Femur (tissue), 1 donor: Measurements from ENCODE around the gene WLS.
A peak's percentile ranks its signal among the peaks of the same experiment; 100 is the strongest.
"Not testable (repeated sequence)": the region's sequence is repeated elsewhere in the genome, so short reads cannot be mapped to it uniquely, and the experiment has no call there.

Source experiments
- DNase-seq: peaks from one replicate; pipeline ENCODE4 v3.0.0-alpha.2; 2017

WLS gene

DNA sequence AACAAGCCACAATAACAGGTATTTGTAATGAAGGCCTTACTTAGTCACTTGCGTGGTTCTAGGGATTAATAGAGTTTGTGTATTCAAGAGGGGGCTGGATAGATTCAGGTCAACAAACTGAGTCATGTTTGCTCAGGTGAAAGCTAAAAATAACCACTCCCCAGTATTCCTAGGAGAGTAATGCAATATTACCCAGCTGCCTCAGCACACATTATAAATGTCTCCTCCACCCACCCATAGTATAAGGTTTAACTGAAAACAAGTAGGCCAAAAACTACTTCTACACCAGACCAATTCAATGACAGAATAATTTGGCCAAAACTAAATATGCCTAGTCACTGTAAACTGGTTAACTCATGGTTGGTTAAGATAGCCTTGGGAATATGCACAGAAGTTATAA lies 34.4 kb downstream of the WLS start:
- DNase-seq, result no peak

DNA sequence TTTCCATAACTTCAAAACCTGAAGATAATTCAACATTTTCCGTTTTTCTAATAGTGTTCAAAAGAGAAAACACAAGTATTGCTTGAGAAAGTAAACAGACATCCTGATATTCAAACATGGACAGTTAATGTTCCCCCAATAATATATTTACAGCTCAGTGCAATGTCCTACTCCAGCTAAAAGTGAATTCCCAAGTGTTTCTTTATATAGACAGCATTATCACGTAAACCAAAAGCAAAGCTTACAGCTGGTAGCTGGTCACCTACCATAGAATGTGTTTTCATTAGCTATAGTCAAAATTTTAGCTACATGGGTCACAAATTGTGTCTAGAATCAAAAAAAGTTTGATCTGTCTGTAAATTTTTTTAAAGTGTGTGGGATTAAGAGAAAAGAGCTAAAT lies 34.9 kb downstream of the WLS start:
- no peak for DNase-seq

DNA sequence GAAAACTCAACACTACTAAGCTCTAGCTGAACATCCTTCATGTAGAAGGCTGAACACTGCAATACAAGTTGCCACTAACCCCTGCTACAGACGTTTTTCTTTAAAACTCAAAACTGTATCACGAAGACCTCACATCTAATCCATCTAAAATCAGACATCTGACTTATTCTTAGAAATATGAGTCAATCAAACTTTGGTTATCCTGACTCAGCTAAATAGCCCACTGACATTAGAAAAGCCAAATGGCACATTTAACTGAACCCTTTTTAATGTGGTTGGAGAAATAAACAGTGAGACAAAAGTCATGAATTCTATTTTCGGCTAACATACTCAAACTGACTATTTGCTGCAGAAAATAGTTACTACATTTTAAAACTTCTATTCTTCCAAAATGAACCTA lies 35.6 kb downstream of the WLS start:
- no peak for DNase-seq

DNA sequence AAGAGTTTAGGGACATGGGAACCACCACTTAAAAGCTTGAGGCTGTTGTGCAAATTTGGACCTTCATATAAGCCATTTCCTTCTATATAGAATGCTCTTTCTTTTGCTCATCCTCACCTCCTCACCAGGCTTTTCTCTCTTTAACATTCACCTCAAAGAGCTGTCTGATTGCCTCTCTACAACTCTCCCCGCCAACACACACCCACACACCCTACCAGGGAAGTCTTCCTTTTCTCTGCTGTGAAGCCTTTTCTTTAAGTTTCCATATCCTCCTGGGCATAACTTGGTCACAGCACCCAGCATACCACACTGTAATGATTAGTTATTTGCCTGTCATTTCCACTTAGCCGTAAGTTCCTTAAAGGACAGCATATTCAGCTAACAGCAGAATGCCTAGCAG lies 40.6 kb downstream of the WLS start:
- no peak for DNase-seq

DNA sequence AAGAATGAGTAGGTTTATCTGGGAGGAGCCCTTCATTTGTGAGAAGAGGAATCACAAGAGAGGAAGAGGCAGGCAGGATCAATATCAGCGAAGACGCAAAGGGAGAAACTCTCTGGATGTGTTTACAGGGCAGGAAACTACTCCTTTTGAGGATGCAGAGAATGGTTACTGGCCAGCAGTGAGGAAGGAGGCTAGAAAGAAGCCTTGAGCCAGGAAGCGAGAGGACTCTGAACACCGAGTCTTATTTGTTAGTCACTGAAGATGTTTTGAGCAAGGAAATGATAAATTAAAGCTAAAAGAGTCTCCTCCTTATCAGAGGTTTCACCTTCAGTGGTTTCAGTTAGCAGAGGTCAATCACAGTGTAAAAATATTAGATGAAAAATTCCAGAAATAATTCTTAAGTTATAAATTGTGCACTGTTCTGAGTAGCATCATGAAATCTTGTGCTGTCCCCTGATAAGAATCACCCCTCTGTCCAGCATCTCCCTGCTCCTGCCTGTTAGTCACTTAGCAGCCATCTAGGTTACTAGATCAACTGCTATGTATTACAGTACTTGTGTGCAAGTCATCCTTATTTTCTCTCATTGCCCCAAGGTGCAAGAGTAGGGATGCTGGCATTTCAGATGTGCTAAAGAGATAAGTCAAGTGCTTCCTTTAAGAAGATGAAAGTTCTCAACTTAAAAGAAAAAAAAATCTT lies 43.5 kb downstream of the WLS start:
- no peak for DNase-seq

DNA sequence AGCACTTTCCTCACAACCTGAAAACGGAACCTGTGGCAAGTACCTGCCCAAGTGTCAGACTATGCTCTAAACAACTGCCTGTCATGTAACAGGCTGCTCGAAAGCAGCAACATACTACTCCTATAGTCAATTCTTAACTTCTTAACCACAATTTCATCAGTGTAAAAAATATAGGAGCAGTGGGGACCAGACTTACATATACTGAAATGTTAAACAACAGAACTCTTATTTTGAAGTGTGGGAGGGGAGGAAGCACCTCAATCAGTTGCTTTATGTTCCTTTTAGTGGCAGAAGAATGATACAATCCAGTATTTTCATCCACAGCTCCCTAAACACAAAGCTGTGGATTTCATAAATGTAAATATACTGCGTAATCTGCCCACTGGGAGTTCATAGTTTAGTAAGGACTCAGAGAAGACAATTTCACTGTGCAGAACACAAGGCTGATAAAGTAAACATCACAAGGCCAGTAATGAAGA lies 44.2 kb downstream of the WLS start:
- DNase-seq, result no peak

DNA sequence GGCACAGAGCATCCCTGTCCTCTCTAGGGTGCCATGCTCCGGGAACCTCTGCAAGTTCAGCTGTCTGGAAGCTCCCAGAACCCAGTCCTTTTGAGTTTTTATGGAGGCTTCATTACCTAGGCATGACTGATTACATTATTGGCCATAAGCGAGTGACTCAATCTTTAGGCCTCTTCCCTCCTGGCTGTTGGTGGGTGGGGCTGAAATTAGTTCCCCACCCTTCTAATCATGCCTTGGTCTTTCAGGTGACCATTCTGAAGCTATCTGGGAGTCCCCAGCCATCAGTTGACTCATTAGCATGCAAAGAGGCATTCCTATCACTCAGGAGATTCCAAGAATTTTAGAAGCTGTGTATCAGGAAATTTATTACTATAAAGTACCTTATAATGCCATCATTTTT lies 46.6 kb downstream of the WLS start:
- no peak for DNase-seq

DNA sequence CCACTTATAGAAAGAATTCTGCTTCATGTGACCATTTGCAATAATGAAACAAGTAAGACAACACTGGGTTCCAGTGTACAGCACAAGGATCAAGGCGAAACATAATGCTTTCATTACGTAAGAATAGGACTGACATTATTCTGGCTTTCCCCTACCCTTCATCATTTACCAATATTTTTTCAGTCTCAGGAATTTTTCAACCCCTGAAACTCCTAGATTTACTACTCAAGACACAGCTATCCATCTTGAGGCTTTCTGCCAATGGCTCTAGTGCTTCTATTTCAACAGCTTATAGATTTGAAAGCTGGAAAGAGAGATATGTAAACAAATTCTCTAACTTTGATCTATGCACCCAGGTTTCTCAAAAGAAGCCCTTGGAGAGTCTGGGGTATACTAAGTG lies 48.4 kb downstream of the WLS start:
- no peak for DNase-seq

DNA sequence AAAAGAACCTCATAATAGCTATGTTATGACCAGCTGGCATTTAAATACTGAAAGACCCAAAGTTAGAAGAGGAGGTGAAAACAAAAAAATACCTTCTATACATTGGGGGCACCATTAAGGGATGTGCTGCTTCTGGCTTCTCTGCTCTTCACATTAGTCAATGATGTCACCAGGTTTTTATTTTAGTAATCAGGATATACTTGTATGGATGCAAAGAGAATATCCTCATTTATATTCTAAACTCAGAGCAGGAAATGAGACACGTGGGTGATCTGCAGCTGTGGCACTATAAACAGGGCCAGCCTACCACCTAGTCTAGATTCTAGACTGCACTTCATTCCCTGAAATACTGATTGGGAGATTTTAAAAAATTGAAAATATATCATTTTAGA lies 51.2 kb downstream of the WLS start:
- no peak for DNase-seq

DNA sequence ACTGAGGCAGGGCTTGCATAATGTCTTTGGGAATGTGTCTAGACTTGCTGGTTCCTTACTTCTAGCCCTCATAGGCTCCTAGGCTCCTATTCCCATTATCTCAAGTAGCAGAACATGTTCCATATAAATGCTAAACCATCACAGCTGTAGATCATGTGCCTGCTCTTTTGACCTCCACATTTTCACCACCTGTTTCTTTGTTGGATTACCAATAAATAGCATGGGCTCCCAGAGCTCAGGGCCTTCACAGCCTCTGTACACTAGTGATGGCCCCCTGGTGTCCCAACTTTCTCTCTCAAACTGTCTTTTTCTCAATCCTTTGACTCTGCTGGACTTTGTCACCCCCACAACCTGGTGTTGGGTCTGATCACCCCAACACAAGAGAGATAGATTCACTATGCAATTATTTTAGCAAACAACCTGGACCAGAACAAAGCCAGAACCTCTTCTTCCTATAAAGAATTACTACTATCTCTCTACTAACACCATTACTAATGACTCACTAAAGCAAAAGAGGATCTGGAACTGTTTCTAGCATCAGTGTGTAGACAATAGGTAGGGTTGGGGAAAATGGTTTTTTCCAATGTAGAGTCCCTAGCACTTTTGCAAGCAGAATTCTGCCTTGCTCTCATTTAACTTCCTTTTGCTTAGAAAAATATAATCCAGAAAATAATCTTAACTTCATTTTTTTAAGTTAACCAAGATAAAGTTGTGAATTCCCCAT lies 51.7 kb downstream of the WLS start:
- DNase-seq, result no peak

DNA sequence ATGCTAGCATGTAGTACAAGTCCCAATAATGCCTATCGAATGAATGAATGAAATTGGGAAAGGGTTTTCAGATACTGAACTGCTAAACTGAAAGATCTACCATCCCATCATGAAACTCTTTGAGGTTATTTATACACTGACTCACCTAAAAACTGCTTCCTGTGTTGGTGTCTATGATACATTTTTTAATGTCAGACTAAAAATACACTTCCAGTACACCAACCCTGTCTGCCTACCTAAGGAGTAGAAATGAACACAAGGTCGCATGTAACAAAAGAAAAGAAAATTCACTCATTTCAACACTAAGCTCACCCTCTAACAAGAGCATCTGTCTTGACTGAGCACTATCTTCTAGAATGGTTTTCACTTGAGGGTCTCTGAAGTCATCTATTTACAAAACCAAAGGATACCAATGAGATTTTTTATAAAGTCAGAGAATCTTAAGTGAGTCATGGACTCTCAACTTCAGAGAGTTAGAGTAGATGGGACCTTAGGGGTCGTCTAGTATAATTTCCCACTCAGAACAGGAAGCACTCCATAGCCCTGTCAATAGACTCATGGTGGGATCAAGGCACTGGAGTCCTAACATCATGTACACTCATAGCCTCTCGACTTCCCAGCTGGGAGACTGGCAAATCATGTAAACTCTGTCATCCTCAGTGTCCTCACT lies 53.4 kb downstream of the WLS start:
- no peak for DNase-seq

DNA sequence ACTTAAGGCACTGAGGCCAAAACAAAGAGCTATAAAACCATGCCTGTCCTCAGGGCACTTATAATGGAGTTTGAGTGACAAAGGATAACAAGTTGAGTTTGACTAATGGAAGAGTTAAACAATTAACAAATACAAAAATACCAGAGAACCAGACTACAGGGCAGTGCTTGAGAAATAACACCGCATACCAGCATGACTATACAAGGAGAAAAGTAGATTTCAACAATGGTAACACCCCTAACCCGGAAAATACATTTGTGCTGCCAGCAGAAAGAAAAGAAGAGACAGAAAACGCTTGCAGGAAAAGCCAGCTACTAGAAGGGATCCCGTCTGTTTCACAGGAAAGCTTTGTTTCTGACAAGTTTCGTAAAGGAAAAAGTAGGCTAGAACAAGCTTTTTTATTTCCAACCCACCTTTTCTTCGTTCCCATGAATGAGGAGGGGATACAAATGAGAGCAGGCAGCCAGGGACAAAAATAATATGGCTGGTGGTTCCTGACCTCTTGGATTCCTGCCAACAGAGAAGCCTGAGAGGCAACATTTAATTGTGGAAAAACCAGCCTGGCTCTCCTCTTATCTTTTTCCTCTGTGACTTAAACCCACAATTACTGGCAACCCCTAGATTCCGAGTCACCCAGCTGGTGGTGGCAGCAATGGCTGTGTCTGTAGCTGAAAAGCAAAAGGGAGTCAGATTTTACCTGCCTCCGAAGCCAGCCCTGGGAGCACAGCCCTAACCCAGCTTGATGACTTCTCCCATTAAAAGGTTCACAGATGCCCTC lies 56.5 kb downstream of the WLS start:
- peak; percentile 40 for DNase-seq

DNA sequence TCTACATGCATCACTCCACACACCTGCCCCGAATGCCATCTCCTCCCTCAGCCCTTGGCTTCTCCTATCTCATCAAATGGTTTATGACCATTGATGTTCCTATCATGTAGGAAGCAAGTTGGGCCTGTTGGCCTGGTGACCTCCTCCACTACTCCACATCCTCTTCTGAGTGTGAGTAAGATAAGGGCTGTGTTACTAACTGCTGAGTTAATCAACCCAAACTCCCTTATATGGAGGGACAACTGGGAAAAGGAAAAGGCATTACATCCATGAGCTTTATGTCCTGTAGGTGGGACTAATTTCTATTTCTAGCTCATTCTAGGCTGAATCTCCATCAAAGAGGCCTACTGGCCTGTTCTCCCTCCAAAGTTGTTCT lies 57.6 kb downstream of the WLS start:
- no peak for DNase-seq

DNA sequence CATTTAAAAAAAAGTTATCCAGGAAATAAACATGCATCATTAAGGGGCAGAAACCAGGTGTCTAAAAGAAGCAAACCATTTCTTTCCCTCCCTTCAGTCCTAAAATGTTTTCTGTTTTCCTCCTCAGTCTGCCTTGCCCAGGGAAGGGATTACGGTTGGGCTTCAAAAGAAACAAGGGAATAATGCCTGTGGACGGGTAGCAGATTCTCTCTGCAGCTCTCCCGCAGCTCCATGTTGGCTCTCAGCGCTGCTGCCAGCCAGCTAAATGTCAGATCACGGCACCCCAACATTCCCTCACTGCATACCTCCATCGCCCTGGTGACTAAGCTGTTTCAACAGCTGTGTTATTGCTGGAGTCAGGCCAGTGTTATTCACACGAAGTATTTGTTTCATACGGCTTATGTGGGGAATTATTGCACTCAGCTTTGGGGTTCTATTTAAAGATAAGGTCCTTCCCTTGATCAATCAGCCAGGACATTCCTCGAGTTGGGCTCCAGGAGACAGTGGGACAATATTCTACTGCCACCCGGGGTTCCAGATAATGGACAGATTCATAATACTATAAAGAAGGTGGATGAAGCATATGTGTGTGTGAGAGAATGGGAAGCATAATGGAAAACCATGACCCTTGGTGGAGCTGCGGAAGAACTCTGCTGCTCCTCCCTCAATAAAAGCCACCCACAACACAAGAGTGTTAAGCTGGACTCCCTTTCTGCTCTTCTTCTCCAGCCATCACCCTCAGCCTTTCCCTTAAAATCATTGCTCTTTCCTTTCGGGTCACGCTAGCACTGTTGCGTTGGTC lies 58.2 kb downstream of the WLS start:
- DNase-seq, result peak; percentile 81

DNA sequence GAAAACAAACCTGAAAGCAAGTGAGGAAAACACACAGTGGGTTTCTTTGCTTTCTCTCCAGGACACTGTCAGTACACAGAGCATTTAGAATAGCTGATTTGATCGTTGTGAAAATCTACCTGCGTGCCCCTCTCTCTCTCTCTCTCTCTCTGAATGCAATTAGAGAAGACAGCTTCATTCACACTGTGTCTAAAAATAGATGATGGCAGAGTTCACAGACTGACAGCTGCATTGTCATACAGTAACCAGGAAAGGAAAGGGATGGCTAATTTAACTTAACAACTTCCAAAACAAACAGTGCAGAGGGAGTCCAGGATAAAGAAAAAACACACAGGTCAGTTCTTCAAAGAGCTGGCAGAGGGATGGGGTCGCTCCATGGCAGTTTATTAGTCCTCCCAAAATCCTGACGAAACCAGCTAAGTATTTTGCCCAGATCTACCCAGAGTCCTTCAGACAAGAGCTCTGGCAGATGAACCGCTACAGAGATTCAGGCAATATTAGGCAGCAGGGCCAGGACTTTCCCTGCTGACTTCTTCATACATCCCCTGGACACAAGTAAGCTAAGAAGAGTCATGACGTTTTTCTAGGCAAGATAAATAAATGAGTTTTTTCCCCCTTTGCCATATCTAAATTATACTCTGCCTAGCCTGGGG lies 58.9 kb downstream of the WLS start:
- peak; percentile 23 for DNase-seq

DNA sequence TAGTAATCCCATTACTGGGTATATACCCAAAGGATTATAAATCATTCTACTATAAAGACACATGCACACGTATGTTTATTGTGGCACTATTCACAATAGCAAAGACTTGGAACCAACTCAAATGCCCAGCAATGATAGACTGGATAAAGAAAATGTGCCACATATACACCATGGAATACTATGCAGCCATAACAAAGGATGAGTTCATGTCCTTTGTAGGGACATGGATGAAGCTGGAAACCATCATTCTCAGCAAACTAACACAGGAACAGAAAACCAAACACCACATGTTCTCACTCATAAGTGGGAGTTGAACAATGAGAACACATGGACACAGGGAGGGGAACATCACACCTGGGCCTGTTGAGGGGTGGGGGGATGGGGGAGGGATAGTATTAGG lies 60.5 kb downstream of the WLS start:
- DNase-seq, result not testable (repeated sequence)

DNA sequence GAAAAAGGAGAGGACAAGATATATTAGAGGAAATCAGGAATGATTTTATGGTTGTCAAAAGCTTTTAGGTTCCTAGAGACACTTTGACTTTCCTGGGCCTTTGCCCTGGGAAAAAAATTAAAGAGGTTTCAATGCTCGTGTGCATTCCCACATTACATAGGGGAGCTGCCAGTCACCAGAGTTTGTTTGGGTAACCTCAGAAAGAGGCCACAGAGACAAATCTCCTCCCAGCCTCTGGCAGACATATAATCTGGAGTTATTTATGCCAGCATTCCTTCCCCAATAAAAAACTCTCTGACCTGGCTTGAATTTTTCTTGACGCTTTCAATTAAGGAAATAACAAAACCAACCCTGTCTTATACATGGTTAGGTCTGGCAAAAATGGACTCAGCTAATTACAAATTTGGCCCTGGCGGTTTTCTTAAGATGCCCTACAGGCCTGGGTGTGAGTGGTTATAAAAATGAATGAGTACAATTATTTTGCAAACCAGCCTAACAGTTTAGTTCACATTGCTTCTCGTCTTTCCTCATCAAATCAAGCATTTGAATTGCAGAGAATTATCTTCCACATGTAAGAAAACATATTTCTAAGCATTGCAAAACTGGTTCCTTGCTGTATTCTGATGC lies 63.7 kb downstream of the WLS start:
- no peak for DNase-seq

DNA sequence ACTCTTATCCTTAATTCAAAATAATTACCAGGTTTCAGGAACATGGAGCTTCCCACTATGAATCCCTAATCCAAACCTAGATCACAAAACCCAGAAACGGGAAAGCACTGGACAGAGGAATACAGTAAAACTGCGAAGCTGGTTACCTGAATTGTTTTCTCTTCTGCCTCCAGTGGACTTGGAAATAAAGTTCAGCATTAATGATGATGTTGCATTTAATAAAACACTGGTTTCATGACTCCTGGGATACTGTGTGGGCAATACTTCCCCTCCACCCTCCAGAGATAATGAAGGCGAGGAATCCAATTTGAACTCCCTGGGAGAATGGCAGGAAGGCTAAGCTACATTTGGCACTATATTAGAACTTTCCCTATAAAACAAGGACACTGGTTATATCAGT lies 65.1 kb downstream of the WLS start:
- no peak for DNase-seq

DNA sequence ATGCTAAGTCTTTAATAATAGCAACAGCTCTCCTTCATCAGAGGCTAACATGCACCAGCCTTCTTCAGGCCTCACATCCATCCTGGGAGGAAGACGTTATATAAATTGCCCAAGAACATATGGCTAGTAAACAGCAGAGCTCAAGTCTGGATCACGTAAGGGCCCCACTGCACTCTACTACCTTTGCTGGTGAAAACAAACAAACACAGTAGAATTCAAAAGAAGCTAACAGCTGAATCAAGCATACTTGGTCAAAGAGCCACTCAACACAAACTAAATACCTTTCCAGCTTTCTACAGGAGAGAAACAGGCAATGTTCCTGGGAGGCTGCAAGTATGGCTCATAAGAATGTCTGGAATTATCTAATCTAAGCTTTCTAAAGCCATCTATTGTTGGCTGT lies 66.0 kb downstream of the WLS start:
- DNase-seq, result no peak

DNA sequence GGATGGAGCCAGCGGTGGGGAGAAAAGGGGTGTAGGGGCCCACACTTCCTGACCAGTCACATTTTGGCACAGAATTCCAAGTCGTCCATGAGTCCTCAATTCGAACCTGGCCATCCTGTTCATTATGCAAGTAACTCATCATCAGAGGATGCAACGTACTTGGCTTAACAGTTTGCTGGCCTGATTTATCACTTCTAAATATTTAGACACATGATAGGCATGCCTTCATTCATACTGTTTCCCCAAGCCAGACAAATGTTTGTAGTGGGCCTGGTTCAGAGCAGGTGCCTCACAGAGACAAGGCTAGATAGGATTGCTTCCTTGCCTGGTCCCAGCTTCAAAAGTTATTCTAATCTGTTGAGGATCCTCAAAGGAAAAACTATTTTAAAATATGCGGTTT lies 66.7 kb downstream of the WLS start:
- no peak for DNase-seq

DNA sequence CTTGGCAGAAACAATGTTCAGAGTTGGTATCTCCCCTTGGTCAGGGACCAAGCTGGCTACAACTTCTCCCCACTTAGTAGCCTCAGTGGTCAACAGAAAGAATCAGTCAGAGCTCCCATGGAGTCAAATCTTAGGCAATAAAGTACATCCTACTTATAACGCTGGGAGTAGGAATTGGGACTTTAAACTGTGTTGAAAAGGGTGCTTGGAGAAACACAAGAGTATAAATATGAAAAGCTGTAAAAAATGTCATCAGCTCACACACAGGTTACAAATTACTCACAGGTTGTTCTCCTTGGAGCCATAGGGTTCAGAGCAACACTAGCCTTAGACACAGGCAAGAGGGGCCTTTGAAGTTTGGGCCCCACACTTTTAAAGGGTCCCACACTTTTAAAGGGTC lies 67.4 kb downstream of the WLS start:
- DNase-seq, result no peak

DNA sequence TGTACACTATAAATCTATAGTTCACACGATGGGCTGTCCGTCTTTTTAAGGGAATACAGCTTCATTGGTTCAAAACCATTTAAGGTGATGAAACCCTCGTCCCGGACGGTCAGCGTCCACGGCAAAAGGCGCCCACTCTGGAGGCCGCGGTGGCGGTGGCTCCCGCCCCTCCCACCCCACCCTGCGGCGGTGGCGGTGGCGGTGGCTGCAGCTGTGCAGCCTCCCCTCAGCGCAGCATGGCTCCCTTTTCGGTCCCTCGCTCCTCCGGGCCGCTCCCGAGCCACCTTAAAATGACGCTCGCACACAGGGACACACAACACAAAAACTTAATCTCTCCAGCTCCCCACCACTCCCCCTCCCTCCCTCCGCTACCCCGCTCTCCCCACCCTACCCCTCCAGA lies 69.1 kb downstream of the WLS start:
- DNase-seq, result no peak
